IMR-90 (cell line): ENCODE results near the gene UNC119. TPM values are rescaled to one million over a fixed set of nuclear protein-coding genes. Genes with fewer than 3 reads are reported as not detected.

ENCODE experiments used
- ATAC-seq: fragments of 200-7000 bp; cut with Tn5 transposase; 2 replicates; pipeline ENCODE4 v1.9.1; 2020; ENCODE audit warnings: low read depth, mild to moderate bottlenecking, moderate library complexity
- BruUV-seq: library from RNA; stranded (reverse); fragments of 400-500 nt; replicated peaks from 2 replicates; lab custom pipeline; 2021; lab: Mats Ljungman, UMichigan
- CTCF ChIA-PET: fragments of 300-600 bp; formaldehyde crosslinking; extraction: SDS; loops from one replicate; lab custom pipeline; 2021; ENCODE audit warnings: antibody characterized with exemption; lab: Yijun Ruan, JAX
- POLR2A ChIA-PET: fragments of 300-600 bp; sonication (Branson Sonifier 250); formaldehyde crosslinking; loops from one replicate; lab custom pipeline; 2022; ENCODE audit warnings: antibody characterized with exemption; ENCODE audit not compliant: unreplicated experiment; lab: Charles Lee
- DNase-seq: peaks from one replicate; pipeline ENCODE4 v3.0.0; 2013
- H2AFZ ChIP-seq: replicated peaks from 2 replicates; pipeline ENCODE3; 2013; ENCODE audit warnings: low read length, mild to moderate bottlenecking; ENCODE audit not compliant: poor library complexity
- H2AK5ac ChIP-seq: 2 replicates; pipeline ENCODE4 v1.6.1; 2013; ENCODE audit warnings: low read depth, low read length, inconsistent platforms
- H2AK9ac ChIP-seq: replicated peaks from 2 replicates; pipeline ENCODE3; 2013; ENCODE audit warnings: mild to moderate bottlenecking, low read depth, low read length, moderate library complexity; ENCODE audit not compliant: poor library complexity
- H2BK120ac ChIP-seq: 2 replicates; pipeline ENCODE4 v1.6.1; 2013; ENCODE audit warnings: low read depth, low read length, inconsistent platforms
- H2BK15ac ChIP-seq: 3 replicates; pipeline ENCODE4 v1.6.1; 2013; ENCODE audit warnings: low read depth, low read length, inconsistent platforms
- H2BK20ac ChIP-seq: 2 replicates; pipeline ENCODE4 v1.6.1; 2013; ENCODE audit warnings: low read depth, mild to moderate bottlenecking, inconsistent platforms, low read length, moderate library complexity
- H2BK5ac ChIP-seq: 2 replicates; pipeline ENCODE4 v1.6.1; 2013; ENCODE audit warnings: mild to moderate bottlenecking, low read depth, low read length, inconsistent platforms; ENCODE audit not compliant: poor library complexity, severe bottlenecking
- H3K14ac ChIP-seq: replicated peaks from 2 replicates; pipeline ENCODE4 v1.6.1; 2013; ENCODE audit warnings: low read depth, low read length, inconsistent platforms
- H3K18ac ChIP-seq: 2 replicates; pipeline ENCODE4 v1.6.1; 2013; ENCODE audit warnings: low read depth, low read length, control low read depth
- H3K23ac ChIP-seq: 2 replicates; pipeline ENCODE4 v1.6.1; 2013; ENCODE audit warnings: low read depth, low read length, inconsistent platforms
- H3K27ac ChIP-seq: 2 replicates; pipeline ENCODE4 v1.5.1; 2013; ENCODE audit warnings: mild to moderate bottlenecking, control low read depth, low read length; ENCODE audit not compliant: insufficient read depth
- H3K27me3 ChIP-seq: 2 replicates; pipeline ENCODE4 v1.6.1; 2013; ENCODE audit warnings: low read length; ENCODE audit not compliant: control insufficient read depth, insufficient read depth
- H3K36me3 ChIP-seq: 2 replicates; pipeline ENCODE4 v1.6.1; 2013; ENCODE audit warnings: low read length, mixed read lengths; ENCODE audit not compliant: control insufficient read depth, insufficient read depth
- H3K4ac ChIP-seq: 2 replicates; pipeline ENCODE4 v1.6.1; 2013; ENCODE audit warnings: low read depth, low read length, inconsistent platforms
- H3K4me1 ChIP-seq: 2 replicates; pipeline ENCODE4 v1.6.1; 2013; ENCODE audit warnings: low read length, mixed read lengths; ENCODE audit not compliant: control insufficient read depth, insufficient read depth
- H3K4me2 ChIP-seq: 2 replicates; pipeline ENCODE4 v1.6.1; 2013; ENCODE audit warnings: low read depth, mild to moderate bottlenecking, control low read depth, low read length, moderate library complexity
- H3K4me3 ChIP-seq: 2 replicates; pipeline ENCODE4 v1.5.1; 2013; ENCODE audit warnings: low read depth, mild to moderate bottlenecking, control low read depth, low read length, moderate library complexity; ENCODE audit not compliant: insufficient read depth
- H3K56ac ChIP-seq: 2 replicates; pipeline ENCODE4 v1.6.1; 2013; ENCODE audit warnings: low read length, inconsistent platforms; ENCODE audit not compliant: insufficient read depth; ENCODE audit errors: extremely low read depth
- H3K79me1 ChIP-seq, 2 experiments: 2 replicates each; pipeline ENCODE4 v1.6.1; 2013; ENCODE audit warnings: low read length in 2 of 2, inconsistent platforms in 1 of 2, low read depth in 1 of 2
- H3K9ac ChIP-seq: 2 replicates; pipeline ENCODE4 v1.6.1; 2013; ENCODE audit warnings: low read depth, low read length, control low read depth
- H3K9me1 ChIP-seq: 2 replicates; pipeline ENCODE4 v1.6.1; 2013; ENCODE audit warnings: low read length, inconsistent platforms; ENCODE audit not compliant: insufficient read depth
- H3K9me3 ChIP-seq: 2 replicates; pipeline ENCODE4 v1.6.1; 2013; ENCODE audit warnings: low read length; ENCODE audit not compliant: control insufficient read depth, insufficient read depth
- H4K20me1 ChIP-seq: 2 replicates; pipeline ENCODE4 v1.6.1; 2013; ENCODE audit warnings: low read length, inconsistent platforms; ENCODE audit not compliant: insufficient read depth
- H4K5ac ChIP-seq: 2 replicates; pipeline ENCODE4 v1.6.1; 2013; ENCODE audit warnings: mild to moderate bottlenecking, low read depth, low read length, control low read depth
- H4K8ac ChIP-seq, 2 experiments: 2 replicates each; pipeline ENCODE4 v1.6.1; 2013; ENCODE audit warnings: low read depth in 2 of 2, low read length in 2 of 2, control low read depth in 1 of 2, inconsistent platforms in 1 of 2
- H4K91ac ChIP-seq: 2 replicates; pipeline ENCODE4 v1.6.1; 2013; ENCODE audit warnings: low read depth, low read length, inconsistent platforms; ENCODE audit not compliant: insufficient read depth
- BHLHE40 ChIP-seq: fragments of 150-350 bp; IDR thresholded peaks from 2 replicates; pipeline ENCODE4 v1.6.1; 2016; ENCODE audit warnings: mild to moderate bottlenecking, low read depth, low read length
- CHD1 ChIP-seq: IDR thresholded peaks from 2 replicates; pipeline ENCODE4 v1.6.1; 2012; ENCODE audit warnings: low read depth, low read length, improper control_type of control experiment
- FOS ChIP-seq: fragments of 150-350 bp; IDR thresholded peaks from 2 replicates; pipeline ENCODE4 v1.6.1; 2016; ENCODE audit warnings: low read depth, low read length
- MAFK ChIP-seq: IDR thresholded peaks from 2 replicates; pipeline ENCODE4 v1.6.1; 2012; ENCODE audit warnings: low read depth, low read length, improper control_type of control experiment
- MAZ ChIP-seq: IDR thresholded peaks from 2 replicates; pipeline ENCODE4 v1.6.1; 2012; ENCODE audit warnings: low read depth, mild to moderate bottlenecking, low read length, improper control_type of control experiment, moderate library complexity, borderline replicate concordance
- MXI1 ChIP-seq: IDR thresholded peaks from 2 replicates; pipeline ENCODE4 v1.6.1; 2012; ENCODE audit warnings: low read depth, mild to moderate bottlenecking, low read length, moderate library complexity, borderline replicate concordance
- NFE2L2 ChIP-seq: fragments of 150-350 bp; IDR thresholded peaks from 2 replicates; pipeline ENCODE4 v1.6.1; 2016; ENCODE audit warnings: low read depth, mild to moderate bottlenecking, low read length
- POLR2A ChIP-seq: IDR thresholded peaks from 2 replicates; pipeline ENCODE4 v1.6.1; 2012; ENCODE audit warnings: mild to moderate bottlenecking, low read depth, low read length
- RAD21 ChIP-seq: IDR thresholded peaks from 2 replicates; pipeline ENCODE4 v1.6.1; 2012; ENCODE audit warnings: low read length, improper control_type of control experiment
- RCOR1 ChIP-seq: IDR thresholded peaks from 2 replicates; pipeline ENCODE4 v1.6.1; 2012; ENCODE audit warnings: mild to moderate bottlenecking, low read length, improper control_type of control experiment; ENCODE audit not compliant: insufficient replicate concordance
- RFX5 ChIP-seq: IDR thresholded peaks from 2 replicates; pipeline ENCODE4 v1.8.0; 2012; ENCODE audit warnings: low read depth, mild to moderate bottlenecking, low read length, moderate library complexity
- WGBS, 2 experiments: methylation state at CpG; one replicate each; pipeline versions ENCODE4 v1.1.5 to v1.1.7; 2013; ENCODE audit warnings: missing lambda C conversion rate in 2 of 2; ENCODE audit not compliant: insufficient read length in 1 of 2; ENCODE audit errors: extremely low coverage in 2 of 2; 5-methylcytosine and 5-hydroxymethylcytosine counted together
- dilution Hi-C: fragments of 300-500 bp; cut with HindIII; formaldehyde crosslinking; loops from one replicate; pipeline ENCODE4 v1.14.3; 2018; ENCODE audit warnings: low sequenced_read_pairs; ENCODE audit not compliant: unreplicated experiment
- in situ Hi-C: fragments of 300-500 bp; cut with MboI; formaldehyde crosslinking; loops from 3 replicates; pipeline ENCODE4 v1.14.3; 2019; ENCODE audit warnings: low sequenced_read_pairs, inconsistent platforms, mixed read lengths
- intact Hi-C: fragments of 100-400 bp; cut with micrococcal nuclease; formaldehyde crosslinking; loops from 2 replicates; pipeline ENCODE4 v1.10.0; 2022
- polyA plus RNA-seq, 3 experiments: library from polyadenylated mRNA; depleted of rRNA; stranded (reverse); fragments of >200 nt; gene quantifications; 2 replicates each; pipeline ENCODE4 v1.2.3, GENCODE V29; 2012; ENCODE audit warnings: low replicate concordance in 1 of 3
- total RNA-seq: library from RNA; depleted of rRNA; stranded (reverse); fragments of >200 nt; gene quantifications from 2 replicates; pipeline ENCODE4 v1.2.3, GENCODE V29; 2012
- TF ChIP-seq, protein P1 (sequence below): fragments of 150-350 bp; IDR thresholded peaks from 2 replicates; pipeline ENCODE4 v1.6.1; 2017; ENCODE audit warnings: mild to moderate bottlenecking, antibody characterized with exemption, low read length, low read depth
- TF ChIP-seq, protein P2 (sequence below): conservative IDR thresholded peaks from 2 replicates; pipeline ENCODE4 v1.5.1; 2012; ENCODE audit warnings: mild to moderate bottlenecking, low read depth, low read length, improper control_type of control experiment

The UNC119 gene
- total and polyA plus RNA-seq, 2 of the 4 experiments (the other 2 are of a cell fraction) = 22.4 to 57.4 TPM

DNA sequence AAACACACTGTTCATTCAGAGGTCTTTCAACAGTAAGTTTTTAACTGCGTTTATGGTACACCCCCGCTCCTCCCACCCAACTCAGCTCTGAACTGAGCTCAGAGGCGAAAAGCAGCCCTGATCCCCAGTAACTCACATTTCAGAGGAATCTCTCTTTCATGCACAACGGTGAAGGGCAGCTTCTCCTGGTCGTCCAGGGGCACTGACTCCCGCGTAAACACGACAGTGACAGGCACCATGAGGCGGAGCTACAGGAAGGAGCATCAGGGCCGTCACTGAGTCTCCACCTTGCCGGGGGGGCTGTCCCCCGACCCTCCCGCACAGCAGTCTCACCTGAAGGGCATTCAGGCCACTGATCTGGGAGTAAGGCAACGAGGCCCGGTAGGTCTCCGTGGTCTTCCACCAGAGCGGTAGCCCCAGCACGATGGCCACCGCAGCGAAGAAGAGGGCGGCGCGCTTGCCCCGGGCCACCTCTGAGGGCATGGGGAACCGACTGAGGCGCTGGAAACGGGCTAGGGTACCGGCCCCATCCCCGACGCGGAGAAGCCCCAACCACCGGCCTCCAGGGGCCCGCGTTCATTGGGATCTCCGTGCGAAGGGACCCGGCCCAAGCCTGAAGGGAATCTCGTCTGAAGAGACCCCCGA, 18.4 kb upstream of the UNC119 start (continued):
- TF ChIP-seq CHD1 = 0 out of 2 replicates have a peak, but pooled peaks have one; percentile 1

DNA sequence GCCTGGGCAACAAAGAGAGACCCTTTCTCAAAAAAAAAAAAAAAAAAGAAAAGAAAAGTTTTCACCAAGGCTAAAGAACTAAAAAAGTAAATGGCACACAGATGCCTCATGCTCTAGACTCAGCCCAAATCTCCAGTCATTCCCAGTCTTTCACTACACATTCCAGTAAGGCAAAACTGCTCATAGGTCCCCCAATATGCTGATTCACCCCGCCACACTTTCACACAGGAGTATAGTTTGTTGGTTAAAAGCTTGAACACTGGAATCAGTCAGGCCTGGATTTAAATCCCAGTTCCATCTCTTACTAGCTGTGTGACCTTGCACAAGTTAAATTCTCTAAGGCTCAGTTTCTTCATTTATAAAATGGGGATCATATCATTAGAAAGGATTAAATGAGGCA, 17.0 kb upstream of the UNC119 start:
- H2AFZ ChIP-seq = no peak overlapping the region
- H4K5ac ChIP-seq = no peak overlapping the region
- H2AK5ac ChIP-seq = no peak overlapping the region
- no peak overlapping the region for H3K9ac ChIP-seq
- in situ Hi-C loops = no loop called here
- CTCF ChIA-PET = no interaction called here
- H3K79me1 ChIP-seq = peaks cover 16 to 36% of the 10 kb centered on the region in 2 experiments
- H3K56ac ChIP-seq = no peak overlapping the region
- no peak overlapping the region for H2AK9ac ChIP-seq
- no peak overlapping the region for H3K4me2 ChIP-seq
- no peak overlapping the region for H4K8ac ChIP-seq
- no peak overlapping the region for H4K91ac ChIP-seq
- POLR2A ChIA-PET = no interaction called here
- peaks cover 5% of the 10 kb centered on the region; the same call in 1 of the 2 replicates for H4K20me1 ChIP-seq
- H3K36me3 ChIP-seq = peaks cover 14% of the 10 kb centered on the region
- no peak overlapping the region for H2BK120ac ChIP-seq
- intact Hi-C loops = no loop called here
- no peak overlapping the region for H2BK20ac ChIP-seq
- H3K14ac ChIP-seq = no peak overlapping the region
- no peak overlapping the region for H3K23ac ChIP-seq
- H2BK15ac ChIP-seq = no peak overlapping the region
- no peaks in the 10 kb centered on the region for H3K9me3 ChIP-seq
- no peak overlapping the region for H2BK5ac ChIP-seq
- ATAC-seq = no peak
- DNase-seq = no peak
- H3K4me3 ChIP-seq = no peak overlapping the region
- no CpG with 5 or more reads among the region's 1 CpG for WGBS, 2 experiments
- no peak overlapping the region for H3K18ac ChIP-seq
- no peaks in the 10 kb centered on the region for H3K27me3 ChIP-seq
- no peak overlapping the region for H3K27ac ChIP-seq
- 0 out of 2 replicates have a peak, but pooled peaks cover 4% of the 10 kb centered on the region for H3K9me1 ChIP-seq
- no peak for TF ChIP-seq RAD21
- TF ChIP-seq MXI1 = no peak
- TF ChIP-seq, protein P1, sequence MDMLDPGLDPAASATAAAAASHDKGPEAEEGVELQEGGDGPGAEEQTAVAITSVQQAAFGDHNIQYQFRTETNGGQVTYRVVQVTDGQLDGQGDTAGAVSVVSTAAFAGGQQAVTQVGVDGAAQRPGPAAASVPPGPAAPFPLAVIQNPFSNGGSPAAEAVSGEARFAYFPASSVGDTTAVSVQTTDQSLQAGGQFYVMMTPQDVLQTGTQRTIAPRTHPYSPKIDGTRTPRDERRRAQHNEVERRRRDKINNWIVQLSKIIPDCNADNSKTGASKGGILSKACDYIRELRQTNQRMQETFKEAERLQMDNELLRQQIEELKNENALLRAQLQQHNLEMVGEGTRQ = no peak
- TF ChIP-seq, protein P2, sequence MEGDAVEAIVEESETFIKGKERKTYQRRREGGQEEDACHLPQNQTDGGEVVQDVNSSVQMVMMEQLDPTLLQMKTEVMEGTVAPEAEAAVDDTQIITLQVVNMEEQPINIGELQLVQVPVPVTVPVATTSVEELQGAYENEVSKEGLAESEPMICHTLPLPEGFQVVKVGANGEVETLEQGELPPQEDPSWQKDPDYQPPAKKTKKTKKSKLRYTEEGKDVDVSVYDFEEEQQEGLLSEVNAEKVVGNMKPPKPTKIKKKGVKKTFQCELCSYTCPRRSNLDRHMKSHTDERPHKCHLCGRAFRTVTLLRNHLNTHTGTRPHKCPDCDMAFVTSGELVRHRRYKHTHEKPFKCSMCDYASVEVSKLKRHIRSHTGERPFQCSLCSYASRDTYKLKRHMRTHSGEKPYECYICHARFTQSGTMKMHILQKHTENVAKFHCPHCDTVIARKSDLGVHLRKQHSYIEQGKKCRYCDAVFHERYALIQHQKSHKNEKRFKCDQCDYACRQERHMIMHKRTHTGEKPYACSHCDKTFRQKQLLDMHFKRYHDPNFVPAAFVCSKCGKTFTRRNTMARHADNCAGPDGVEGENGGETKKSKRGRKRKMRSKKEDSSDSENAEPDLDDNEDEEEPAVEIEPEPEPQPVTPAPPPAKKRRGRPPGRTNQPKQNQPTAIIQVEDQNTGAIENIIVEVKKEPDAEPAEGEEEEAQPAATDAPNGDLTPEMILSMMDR = no peak
- no peak for TF ChIP-seq BHLHE40
- TF ChIP-seq POLR2A = no peak
- TF ChIP-seq NFE2L2 = no peak
- no peak for TF ChIP-seq RFX5
- no peak for TF ChIP-seq RCOR1
- no peak for TF ChIP-seq MAZ
- TF ChIP-seq MAFK = no peak
- no peak for TF ChIP-seq FOS
- H3K4me1 ChIP-seq = no peaks in the 10 kb centered on the region
- no TSS peak for BruUV-seq
- dilution Hi-C loops = no loop called here
- H3K4ac ChIP-seq = no peak overlapping the region
